ENCODE measurements around the gene ATP13A2. TPM values are rescaled to one million over a fixed set of nuclear protein-coding genes. Genes with fewer than 3 reads are reported as not detected.

The ATP13A2 gene
- total RNA-seq, 2 experiments from 2014 or later = 25.0 to 28.8 TPM

DNA sequence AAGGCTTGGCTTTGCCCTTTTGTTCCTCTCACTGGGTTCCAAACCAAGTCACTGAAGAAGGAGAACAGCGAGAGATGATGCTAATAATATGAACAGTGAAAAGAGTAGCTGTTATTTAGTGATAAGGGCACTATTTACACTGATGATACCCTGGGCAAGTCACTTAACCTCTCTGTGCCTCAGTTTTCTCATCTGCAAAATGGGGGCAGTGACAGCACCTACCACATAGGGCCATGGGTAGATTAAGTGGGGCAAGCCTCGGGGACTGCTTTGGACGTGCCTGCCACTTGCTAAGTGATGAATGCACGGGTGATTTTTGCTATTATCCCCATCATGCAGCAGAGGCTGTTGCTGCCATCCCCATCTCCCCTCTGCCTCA lies 9.2 kb downstream of the ATP13A2 start:
- Histone ChIP-seq H3K9me2 (ENCODE audit: insufficient read depth, low read length) (no peaks in the 10 kb centered on the region), H3K9me3 (ENCODE audit: low read length) (no peaks in the 10 kb centered on the region), H2AFZ (ENCODE audit: low read length) (no peak overlapping the region), H3K4me2 (ENCODE audit: low read length) (no peak overlapping the region), H3K36me3 (ENCODE audit: insufficient read depth, low read length) (peaks cover 18% of the 10 kb centered on the region), H4K20me1 (ENCODE audit: insufficient read depth, low read length) (no peaks in the 10 kb centered on the region), H3K4me3 (ENCODE audit: low read depth, low read length, poor library complexity, severe bottlenecking) (no peak overlapping the region), H3K27ac (ENCODE audit: low read depth, low read length, poor library complexity, severe bottlenecking) (no peak overlapping the region), H3K4me1 (ENCODE audit: insufficient read depth, low read length, poor library complexity, severe bottlenecking) (no peaks in the 10 kb centered on the region), H3K79me2 (ENCODE audit: insufficient read depth, low read depth, low read length) (no peaks in the 10 kb centered on the region)
- no peak for TF ChIP-seq EZH2phosphoT487 (IDR thresholded peaks at IDR 0.05; ENCODE audit: borderline replicate concordance, low read depth, low read length)
- TF ChIP-seq, protein P1, sequence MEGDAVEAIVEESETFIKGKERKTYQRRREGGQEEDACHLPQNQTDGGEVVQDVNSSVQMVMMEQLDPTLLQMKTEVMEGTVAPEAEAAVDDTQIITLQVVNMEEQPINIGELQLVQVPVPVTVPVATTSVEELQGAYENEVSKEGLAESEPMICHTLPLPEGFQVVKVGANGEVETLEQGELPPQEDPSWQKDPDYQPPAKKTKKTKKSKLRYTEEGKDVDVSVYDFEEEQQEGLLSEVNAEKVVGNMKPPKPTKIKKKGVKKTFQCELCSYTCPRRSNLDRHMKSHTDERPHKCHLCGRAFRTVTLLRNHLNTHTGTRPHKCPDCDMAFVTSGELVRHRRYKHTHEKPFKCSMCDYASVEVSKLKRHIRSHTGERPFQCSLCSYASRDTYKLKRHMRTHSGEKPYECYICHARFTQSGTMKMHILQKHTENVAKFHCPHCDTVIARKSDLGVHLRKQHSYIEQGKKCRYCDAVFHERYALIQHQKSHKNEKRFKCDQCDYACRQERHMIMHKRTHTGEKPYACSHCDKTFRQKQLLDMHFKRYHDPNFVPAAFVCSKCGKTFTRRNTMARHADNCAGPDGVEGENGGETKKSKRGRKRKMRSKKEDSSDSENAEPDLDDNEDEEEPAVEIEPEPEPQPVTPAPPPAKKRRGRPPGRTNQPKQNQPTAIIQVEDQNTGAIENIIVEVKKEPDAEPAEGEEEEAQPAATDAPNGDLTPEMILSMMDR (conservative IDR thresholded peaks at IDR 0.05; ENCODE audit: low read length) = no peak
- CTCF ChIA-PET (ENCODE audit: unreplicated experiment) = interaction anchor here (0.6 kb wide), 1 partner anchor 15 kb away, joined by 3 read pairs; no protein-coding TSS in a partner anchor
- POLR2A ChIA-PET = no interaction called here
- intact Hi-C loops (cut with micrococcal nuclease; ENCODE audit: unreplicated experiment) = no loop called here
- no TSS peak for BruUV-seq (replicated peaks)
- no peak for DNase-seq (ENCODE audit: low spot score)

DNA sequence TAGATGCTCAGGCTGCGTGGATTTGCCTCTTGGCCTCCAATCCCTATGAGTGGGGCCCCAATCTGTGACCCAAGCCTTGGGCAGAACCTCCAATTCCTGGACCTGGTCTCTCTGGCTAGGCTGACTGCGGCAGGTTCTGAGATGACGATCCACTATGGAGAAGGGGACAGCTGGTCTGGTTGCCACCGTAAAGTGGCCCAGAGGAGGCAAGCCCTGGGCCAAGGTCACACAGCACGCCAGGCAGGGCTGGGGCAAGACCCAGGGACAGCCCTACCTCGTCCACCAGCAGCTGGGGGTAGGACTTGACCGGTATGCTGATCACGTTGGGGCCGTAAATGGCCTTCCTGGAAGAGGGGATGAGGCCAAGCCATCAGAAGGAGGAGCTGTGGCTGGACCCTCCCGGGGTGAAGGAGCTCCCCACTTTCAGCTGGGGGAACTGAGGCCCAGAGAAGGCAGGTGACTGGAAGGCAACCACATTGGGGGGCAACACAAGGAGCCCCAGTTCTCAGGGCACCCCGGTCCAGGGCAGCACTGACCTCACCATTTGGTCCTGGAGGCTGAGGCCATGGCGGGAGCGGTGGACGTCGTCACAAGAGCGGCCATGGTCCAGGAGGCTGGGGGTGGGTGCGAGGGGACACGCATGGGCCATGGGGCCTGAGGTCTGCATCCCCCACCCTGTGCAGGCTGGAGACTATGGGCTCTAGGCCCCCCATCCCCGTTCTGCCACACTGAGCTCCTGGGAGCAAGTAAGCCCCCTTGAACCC lies 9.8 kb downstream of the ATP13A2 start:
- TF ChIP-seq, protein P1 (conservative IDR thresholded peaks at IDR 0.05; ENCODE audit: low read length) = no peak
- no peak for TF ChIP-seq EZH2phosphoT487 (IDR thresholded peaks at IDR 0.05; ENCODE audit: borderline replicate concordance, low read depth, low read length)
- no peaks in the 10 kb centered on the region for H3K9me2 ChIP-seq (ENCODE audit: insufficient read depth, low read length)
- H3K9me3 ChIP-seq (ENCODE audit: low read length) = no peaks in the 10 kb centered on the region
- intact Hi-C loops (cut with micrococcal nuclease; ENCODE audit: unreplicated experiment) = no loop called here
- no TSS peak for BruUV-seq (replicated peaks)
- no peak overlapping the region for H3K27ac ChIP-seq (ENCODE audit: low read depth, low read length, poor library complexity, severe bottlenecking)
- no peak overlapping the region for H2AFZ ChIP-seq (ENCODE audit: low read length)
- ChIA-PET CTCF (ENCODE audit: unreplicated experiment) (interaction anchor here (0.6 kb wide), 1 partner anchor 15 kb away, joined by 3 read pairs; no protein-coding TSS in a partner anchor), POLR2A (no interaction called here)
- no peak for DNase-seq (ENCODE audit: low spot score)
- no peaks in the 10 kb centered on the region for H4K20me1 ChIP-seq (ENCODE audit: insufficient read depth, low read length)
- no peaks in the 10 kb centered on the region for H3K4me1 ChIP-seq (ENCODE audit: insufficient read depth, low read length, poor library complexity, severe bottlenecking)
- no peaks in the 10 kb centered on the region for H3K79me2 ChIP-seq (ENCODE audit: insufficient read depth, low read depth, low read length)
- H3K4me2 ChIP-seq (ENCODE audit: low read length) = no peak overlapping the region
- no peak overlapping the region for H3K4me3 ChIP-seq (ENCODE audit: low read depth, low read length, poor library complexity, severe bottlenecking)
- peaks cover 18% of the 10 kb centered on the region for H3K36me3 ChIP-seq (ENCODE audit: insufficient read depth, low read length)

DNA sequence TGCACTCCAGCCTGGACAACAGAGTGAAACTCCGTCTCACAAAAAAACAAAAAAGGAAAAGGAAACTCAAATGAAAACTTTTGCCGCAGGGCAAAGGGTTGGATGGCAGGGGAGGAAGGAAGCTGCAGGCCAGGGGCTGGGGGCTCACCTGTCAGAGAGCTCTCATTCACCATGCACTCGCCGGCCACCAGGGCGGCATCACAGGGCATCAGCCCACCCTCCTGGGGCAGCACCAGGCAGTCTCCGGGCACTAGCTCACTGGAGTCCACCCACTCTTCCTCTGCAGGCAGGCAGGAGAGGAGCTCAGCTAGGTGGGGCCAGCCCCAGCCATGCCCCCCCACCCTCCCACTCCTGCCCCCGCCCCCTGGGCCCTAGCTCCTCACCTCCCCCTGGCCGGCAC lies 11.9 kb downstream of the ATP13A2 start:
- DNase-seq (ENCODE audit: low spot score) = no peak
- Histone ChIP-seq H4K20me1 (ENCODE audit: insufficient read depth, low read length) (no peaks in the 10 kb centered on the region), H3K4me1 (ENCODE audit: insufficient read depth, low read length, poor library complexity, severe bottlenecking) (no peaks in the 10 kb centered on the region), H3K36me3 (ENCODE audit: insufficient read depth, low read length) (peaks cover 24% of the 10 kb centered on the region), H3K27ac (ENCODE audit: low read depth, low read length, poor library complexity, severe bottlenecking) (no peak overlapping the region), H3K4me2 (ENCODE audit: low read length) (no peak overlapping the region), H3K9me2 (ENCODE audit: insufficient read depth, low read length) (no peaks in the 10 kb centered on the region), H2AFZ (ENCODE audit: low read length) (no peak overlapping the region), H3K79me2 (ENCODE audit: insufficient read depth, low read depth, low read length) (no peaks in the 10 kb centered on the region), H3K9me3 (ENCODE audit: low read length) (no peaks in the 10 kb centered on the region), H3K4me3 (ENCODE audit: low read depth, low read length, poor library complexity, severe bottlenecking) (no peak overlapping the region)
- POLR2A ChIA-PET = no interaction called here
- no peak for TF ChIP-seq EZH2phosphoT487 (IDR thresholded peaks at IDR 0.05; ENCODE audit: borderline replicate concordance, low read depth, low read length)
- TF ChIP-seq, protein P1 (conservative IDR thresholded peaks at IDR 0.05; ENCODE audit: low read length) = peak; percentile 30; the same call in 1 of the 2 replicates
- no TSS peak for BruUV-seq (replicated peaks)
- intact Hi-C loops (cut with micrococcal nuclease; ENCODE audit: unreplicated experiment) = no loop called here
- CTCF ChIA-PET (ENCODE audit: unreplicated experiment) = no interaction called here
